GM12865 (cell line): ENCODE data around the gene LPIN1.
"Not testable (repeated sequence)": the region's sequence is repeated elsewhere in the genome, so short reads cannot be mapped to it uniquely, and the experiment has no call there.

ENCODE experiments used
- DNase-seq: peaks from one replicate; pipeline ENCODE4 v3.0.0; 2010; ENCODE audit warnings: low read depth
- H3K4me3 ChIP-seq: 2 replicates; pipeline ENCODE4 v1.5.1; 2011; ENCODE audit warnings: mild to moderate bottlenecking, low read depth, low read length, control low read depth
- CTCF ChIP-seq: IDR thresholded peaks from 2 replicates; pipeline ENCODE4 v1.5.1; 2011; ENCODE audit warnings: low read length, control low read depth, low read depth, inconsistent platforms; ENCODE audit not compliant: insufficient read depth; ENCODE audit errors: missing control alignments

Gene LPIN1

GRCh38 chr2:11754700-11755015, 8.2 kb downstream of the LPIN1 start:
- no peak overlapping the region for H3K4me3 ChIP-seq
- no peak for DNase-seq
- no peak for TF ChIP-seq CTCF

- no peak for TF ChIP-seq CTCF
- no peak for DNase-seq
These were observed 10.7 kb downstream of the LPIN1 start for GRCh38 chr2:11757101-11757500.

GRCh38 chr2:11758187-11758586, 11.8 kb downstream of the LPIN1 start:
- TF ChIP-seq CTCF: no peak
- H3K4me3 ChIP-seq: no peak overlapping the region
- DNase-seq: no peak

More at GRCh38 chr2:11757101-11757500, 10.7 kb downstream of the LPIN1 start:
- H3K4me3 ChIP-seq: no peak overlapping the region

GRCh38 chr2:11758647-11759046, 12.2 kb downstream of the LPIN1 start:
- H3K4me3 ChIP-seq: no peak overlapping the region
- TF ChIP-seq CTCF: no peak
- DNase-seq: no peak

GRCh38 chr2:11759182-11759975, 12.9 kb downstream of the LPIN1 start:
- not testable (repeated sequence) for H3K4me3 ChIP-seq, DNase-seq

GRCh38 chr2:11761259-11761658, 14.8 kb downstream of the LPIN1 start:
- no peak for TF ChIP-seq CTCF
- H3K4me3 ChIP-seq: no peak overlapping the region
- DNase-seq: no peak

GRCh38 chr2:11762031-11762430, 15.6 kb downstream of the LPIN1 start:
- no peak for TF ChIP-seq CTCF
- DNase-seq: no peak
- H3K4me3 ChIP-seq: no peak overlapping the region
